PC-3 (cell line): ENCODE results near the gene VTI1B. TPM values are rescaled to one million over a fixed set of nuclear protein-coding genes. Genes with fewer than 3 reads are reported as not detected.

ENCODE experiments used
- ATAC-seq: fragments of 200-7000 bp; cut with Tn5 transposase; 2 replicates; pipeline ENCODE4 v1.9.1; 2020; ENCODE audit warnings: mild to moderate bottlenecking, moderate library complexity
- Bru-seq: library from RNA; stranded (reverse); fragments of 400-500 nt; gene quantifications from one replicate; lab custom pipeline; 2021; lab: Mats Ljungman, UMichigan
- BruChase-seq, 2 experiments: library from RNA; stranded (reverse); fragments of 400-500 nt; gene quantifications; one replicate each; lab custom pipeline; 2021; lab: Mats Ljungman, UMichigan
- BruUV-seq: library from RNA; stranded (reverse); fragments of 400-500 nt; replicated peaks from 2 replicates; lab custom pipeline; 2021; lab: Mats Ljungman, UMichigan
- CTCF ChIA-PET: fragments of 300-600 bp; sonication (Branson Sonifier 250); formaldehyde crosslinking; loops from one replicate; lab custom pipeline; 2022; ENCODE audit warnings: antibody characterized with exemption; lab: Charles Lee
- POLR2A ChIA-PET: fragments of 300-600 bp; sonication (Branson Sonifier 250); formaldehyde crosslinking; loops from one replicate; lab custom pipeline; 2022; ENCODE audit warnings: antibody characterized with exemption; ENCODE audit not compliant: unreplicated experiment; lab: Charles Lee
- DNase-seq: peaks from one replicate; pipeline ENCODE4 v3.0.0-alpha.2; 2015
- H2AFZ ChIP-seq: fragments of 300-600 bp; sonication (generic); 2 replicates; pipeline ENCODE4 v1.6.0; 2016; ENCODE audit warnings: antibody characterized with exemption, low read length
- H3F3A ChIP-seq: fragments of 300-600 bp; sonication (generic); one replicate; pipeline ENCODE4 v1.6.0; 2017; ENCODE audit warnings: antibody characterized with exemption, low read length, control low read depth, mild to moderate bottlenecking; ENCODE audit not compliant: unreplicated experiment
- H3K27ac ChIP-seq: fragments of 300-600 bp; sonication (generic); 2 replicates; pipeline ENCODE4 v1.5.1; 2016; ENCODE audit warnings: mild to moderate bottlenecking, low read length
- H3K27me3 ChIP-seq: fragments of 300-600 bp; sonication (generic); 2 replicates; pipeline ENCODE4 v1.6.1; 2016; ENCODE audit warnings: low read length, mixed read lengths
- H3K36me3 ChIP-seq: fragments of 300-600 bp; sonication (generic); 2 replicates; pipeline ENCODE4 v1.6.1; 2016; ENCODE audit warnings: low read depth, mixed run types, low read length, mixed read lengths
- H3K4me1 ChIP-seq: fragments of 300-600 bp; sonication (generic); 2 replicates; pipeline ENCODE4 v1.5.1; 2016; ENCODE audit warnings: low read length; ENCODE audit not compliant: insufficient read depth
- H3K4me2 ChIP-seq: fragments of 300-600 bp; sonication (generic); 2 replicates; pipeline ENCODE4 v1.6.0; 2016; ENCODE audit warnings: low read length
- H3K4me3 ChIP-seq: fragments of 300-600 bp; sonication (generic); 2 replicates; pipeline ENCODE4 v1.5.1; 2016; ENCODE audit warnings: mild to moderate bottlenecking, low read length, mixed read lengths
- H3K79me2 ChIP-seq: fragments of 300-600 bp; sonication (generic); 2 replicates; pipeline ENCODE4 v1.6.1; 2017; ENCODE audit warnings: low read length, mixed read lengths
- H3K9ac ChIP-seq: fragments of 300-600 bp; sonication (generic); 2 replicates; pipeline ENCODE4 v1.6.0; 2016; ENCODE audit warnings: mild to moderate bottlenecking, low read length
- H3K9me2 ChIP-seq: fragments of 300-600 bp; sonication (generic); replicated peaks from 2 replicates; pipeline ENCODE4 v1.6.1; 2016; ENCODE audit warnings: mixed run types, low read length, mixed read lengths
- H3K9me3 ChIP-seq: fragments of 300-600 bp; sonication (generic); 2 replicates; pipeline ENCODE4 v1.6.1; 2016; ENCODE audit warnings: low read length, mixed read lengths
- H4K20me1 ChIP-seq: fragments of 300-600 bp; sonication (generic); 2 replicates; pipeline ENCODE4 v1.6.1; 2016; ENCODE audit warnings: low read length, mixed read lengths
- EZH2 ChIP-seq: fragments of 300-600 bp; sonication (generic); IDR thresholded peaks from one replicate; pipeline ENCODE4 v1.6.1; 2017; ENCODE audit warnings: antibody characterized with exemption, mild to moderate bottlenecking, low read length; ENCODE audit not compliant: unreplicated experiment
- EZH2phosphoT487 ChIP-seq: fragments of 300-600 bp; sonication (generic); IDR thresholded peaks from 2 replicates; pipeline ENCODE4 v1.6.1; 2018; ENCODE audit warnings: mild to moderate bottlenecking, antibody characterized with exemption, low read length, borderline replicate concordance
- intact Hi-C: fragments of 100-400 bp; cut with micrococcal nuclease; formaldehyde crosslinking; loops from 2 replicates; pipeline ENCODE4 v1.9.0; 2023
- long read RNA-seq: library from polyadenylated mRNA; unstranded; transcript quantifications from one replicate; pipeline ENCODE4 v2.0.0, GENCODE V29; 2021; ENCODE audit not compliant: unreplicated experiment
- total RNA-seq: library from RNA; depleted of rRNA; stranded (reverse); fragments of >200 nt; gene quantifications from 2 replicates; pipeline ENCODE4 v1.2.3, GENCODE V29; 2014; rRNA removed
- TF ChIP-seq, protein P1 (sequence below): fragments of 300-600 bp; sonication (generic); conservative IDR thresholded peaks from 2 replicates; pipeline ENCODE4 v1.5.1; 2017; ENCODE audit warnings: antibody characterized with exemption, low read depth, mild to moderate bottlenecking, low read length

The VTI1B gene, protein sequence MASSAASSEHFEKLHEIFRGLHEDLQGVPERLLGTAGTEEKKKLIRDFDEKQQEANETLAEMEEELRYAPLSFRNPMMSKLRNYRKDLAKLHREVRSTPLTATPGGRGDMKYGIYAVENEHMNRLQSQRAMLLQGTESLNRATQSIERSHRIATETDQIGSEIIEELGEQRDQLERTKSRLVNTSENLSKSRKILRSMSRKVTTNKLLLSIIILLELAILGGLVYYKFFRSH
- total RNA-seq (72.6 and 93.8 TPM in 2 replicates), Bru-seq, nascent RNA (percentile 96 among the genes with signal in this experiment), BruChase-seq, experiment 1, labeled RNA remaining after a 6-hour chase (percentile 98 among the genes with signal in this experiment), BruChase-seq, experiment 2, labeled RNA remaining after a 2-hour chase (percentile 97 among the genes with signal in this experiment)
- long read RNA-seq, full-length matches to known transcripts: 267 of 349 reads
- long read RNA-seq, partial matches to known transcripts: 16 of 349 reads
- long read RNA-seq, other reads (novel, unspliced or antisense): 66 of 349 reads

DNA sequence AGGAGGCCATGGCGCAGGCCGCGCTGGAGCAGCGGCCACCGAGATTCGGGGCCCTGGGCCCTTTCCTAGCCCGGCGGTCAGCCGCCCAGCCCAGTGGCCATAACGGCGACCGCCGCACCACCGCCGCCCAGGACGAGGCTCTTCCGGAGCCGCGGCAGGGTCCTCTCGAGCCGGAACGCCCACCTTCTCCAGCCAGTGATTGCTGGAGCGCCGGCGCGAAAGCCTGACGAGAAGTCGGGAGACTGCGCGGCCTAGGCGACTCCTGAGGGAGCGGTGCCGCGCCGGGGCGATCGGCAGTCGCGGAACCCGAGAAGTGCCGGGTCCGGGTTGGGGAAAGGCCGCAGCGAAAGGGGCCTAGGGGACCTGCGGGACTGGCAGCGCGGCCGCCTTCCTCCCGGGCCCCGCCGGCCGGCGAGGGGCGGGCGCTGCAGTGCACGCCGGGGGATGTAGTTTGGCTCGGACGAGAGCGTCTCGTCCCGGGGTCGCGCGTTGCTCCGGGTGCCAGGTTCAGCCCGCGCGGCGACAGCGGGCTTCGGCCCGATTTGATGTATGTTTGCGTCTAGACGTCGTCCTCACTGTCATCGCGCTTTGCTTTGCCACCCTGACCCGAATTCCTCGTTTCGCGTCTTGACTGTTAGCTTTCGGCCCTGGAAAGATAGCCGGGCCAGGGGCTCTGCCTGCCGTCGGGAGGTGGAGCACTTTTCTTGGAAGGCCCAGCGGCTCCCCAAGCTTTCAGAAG is at the start of gene VTI1B:
TSS of gene VTI1B (minus strand) at position 153 of the 739 bp plus-strand sequence. CDS start at position 10, 143 bp downstream.
- Histone ChIP-seq H3K4me2 (peak within 1 kb of the TSS; percentile 96), H2AFZ (peak within 1 kb of the TSS; percentile 82), H3K79me2 (peaks cover 54% of the 10 kb centered on the region), H3K4me3 (peak within 1 kb of the TSS; percentile 84), H3K4me1 (peaks cover 19% of the 10 kb centered on the region), H3K9me3 (no peaks in the 10 kb centered on the region), H3K9ac (peak within 1 kb of the TSS; percentile 97), H3F3A (no peaks in the 10 kb centered on the region), H4K20me1 (peaks cover 19% of the 10 kb centered on the region), H3K9me2 (no peaks in the 10 kb centered on the region), H3K27ac (peak within 1 kb of the TSS; percentile 80), H3K36me3 (peaks cover 22% of the 10 kb centered on the region), H3K27me3 (no peaks in the 10 kb centered on the region)
- intact Hi-C loops: loop anchor here (1.0 kb wide), 2 partner anchors 21 to 30 kb away; partner anchors contain the start of gene RDH11
- TF ChIP-seq EZH2 (no peak), EZH2phosphoT487 (no peak)
- TF ChIP-seq, protein P1, sequence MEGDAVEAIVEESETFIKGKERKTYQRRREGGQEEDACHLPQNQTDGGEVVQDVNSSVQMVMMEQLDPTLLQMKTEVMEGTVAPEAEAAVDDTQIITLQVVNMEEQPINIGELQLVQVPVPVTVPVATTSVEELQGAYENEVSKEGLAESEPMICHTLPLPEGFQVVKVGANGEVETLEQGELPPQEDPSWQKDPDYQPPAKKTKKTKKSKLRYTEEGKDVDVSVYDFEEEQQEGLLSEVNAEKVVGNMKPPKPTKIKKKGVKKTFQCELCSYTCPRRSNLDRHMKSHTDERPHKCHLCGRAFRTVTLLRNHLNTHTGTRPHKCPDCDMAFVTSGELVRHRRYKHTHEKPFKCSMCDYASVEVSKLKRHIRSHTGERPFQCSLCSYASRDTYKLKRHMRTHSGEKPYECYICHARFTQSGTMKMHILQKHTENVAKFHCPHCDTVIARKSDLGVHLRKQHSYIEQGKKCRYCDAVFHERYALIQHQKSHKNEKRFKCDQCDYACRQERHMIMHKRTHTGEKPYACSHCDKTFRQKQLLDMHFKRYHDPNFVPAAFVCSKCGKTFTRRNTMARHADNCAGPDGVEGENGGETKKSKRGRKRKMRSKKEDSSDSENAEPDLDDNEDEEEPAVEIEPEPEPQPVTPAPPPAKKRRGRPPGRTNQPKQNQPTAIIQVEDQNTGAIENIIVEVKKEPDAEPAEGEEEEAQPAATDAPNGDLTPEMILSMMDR: peak; percentile 30; the same call in 1 of the 2 replicates
- peak; percentile 83 for DNase-seq
- CTCF ChIA-PET: interaction anchor here (1.7 to 3.0 kb wide), 2 partner anchors 30 to 56 kb away, joined by 9 to 13 read pairs; no protein-coding TSS in a partner anchor
- POLR2A ChIA-PET: no interaction called here
- ATAC-seq: peak; percentile 81
- no TSS peak for BruUV-seq

DNA sequence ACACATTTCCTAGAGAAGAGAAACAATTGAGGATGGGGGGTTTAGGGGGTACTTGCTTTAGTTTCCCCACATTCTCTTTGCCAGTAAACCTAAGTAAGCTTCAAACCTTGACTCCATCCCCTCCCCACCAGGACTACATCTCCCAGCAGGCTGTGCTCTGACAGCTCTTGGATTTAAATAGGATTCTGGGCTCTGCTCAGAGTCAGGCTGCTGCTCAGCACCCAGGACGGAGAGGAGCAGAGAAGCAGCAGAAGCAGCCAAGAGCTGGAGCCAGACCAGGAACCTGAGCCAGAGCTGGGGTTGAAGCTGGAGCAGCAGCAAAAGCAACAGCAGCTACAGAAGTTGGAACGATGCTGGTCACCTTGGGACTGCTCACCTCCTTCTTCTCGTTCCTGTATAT is 47.9 kb upstream of the VTI1B start:
- TF ChIP-seq EZH2phosphoT487: no peak
- CTCF ChIA-PET: no interaction called here

DNA sequence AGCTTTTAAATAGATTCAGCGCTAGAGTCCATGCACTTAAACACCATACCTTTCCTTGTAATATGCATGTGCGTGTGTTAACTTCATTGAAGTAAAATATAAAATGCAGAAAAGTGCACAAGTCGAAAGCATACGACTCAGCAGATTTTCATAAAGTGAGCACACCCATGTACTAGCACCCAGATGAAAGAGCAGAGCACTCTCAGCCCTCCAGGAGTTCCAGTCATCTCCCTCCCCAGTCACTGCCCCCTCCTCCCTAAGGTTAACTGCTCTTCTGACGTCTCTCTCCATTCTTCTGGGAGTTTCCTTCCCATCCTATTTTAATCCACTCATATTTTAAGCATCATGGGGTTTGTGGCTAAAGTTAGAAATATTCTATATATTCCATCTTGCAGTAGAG is 47.4 kb upstream of the VTI1B start:
- POLR2A ChIA-PET: interaction anchor here (0.6 kb wide), 2 partner anchors 48 to 145 kb away, joined by 3 to 5 read pairs; no protein-coding TSS in a partner anchor
- H3K27me3 ChIP-seq: no peaks in the 10 kb centered on the region
- no peaks in the 10 kb centered on the region for H3K36me3 ChIP-seq
- BruUV-seq: no TSS peak
- H3K79me2 ChIP-seq: no peaks in the 10 kb centered on the region
- H3K9me3 ChIP-seq: no peaks in the 10 kb centered on the region
- H4K20me1 ChIP-seq: no peaks in the 10 kb centered on the region
- no peak overlapping the region for H3K9ac ChIP-seq
- no peaks in the 10 kb centered on the region for H3K9me2 ChIP-seq
- no peak overlapping the region for H2AFZ ChIP-seq
- H3K4me2 ChIP-seq: no peak overlapping the region
- no peaks in the 10 kb centered on the region for H3F3A ChIP-seq
- no peak overlapping the region for H3K27ac ChIP-seq
- CTCF ChIA-PET: no interaction called here
- no peak overlapping the region for H3K4me3 ChIP-seq
- TF ChIP-seq EZH2phosphoT487: no peak
- no peak for TF ChIP-seq EZH2
- TF ChIP-seq, protein P1: no peak
- ATAC-seq (no peak), DNase-seq (no peak)
- intact Hi-C loops: no loop called here
- no peaks in the 10 kb centered on the region for H3K4me1 ChIP-seq

More for the DNA sequence above, 47.9 kb upstream of the VTI1B start:
- Histone ChIP-seq H3F3A (no peaks in the 10 kb centered on the region), H3K36me3 (no peaks in the 10 kb centered on the region), H3K27ac (no peak overlapping the region), H3K79me2 (no peaks in the 10 kb centered on the region), H3K27me3 (no peaks in the 10 kb centered on the region), H4K20me1 (no peaks in the 10 kb centered on the region), H3K4me1 (no peaks in the 10 kb centered on the region), H3K9ac (no peak overlapping the region), H3K9me2 (no peaks in the 10 kb centered on the region), H3K4me3 (no peak overlapping the region), H2AFZ (no peak overlapping the region), H3K9me3 (no peaks in the 10 kb centered on the region), H3K4me2 (no peak overlapping the region)
- DNase-seq (no peak), ATAC-seq (peak; percentile 37)
- intact Hi-C loops: no loop called here
- POLR2A ChIA-PET: interaction anchor here (0.5 to 0.6 kb wide), 3 partner anchors 48 to 274 kb away, joined by 3 to 5 read pairs (median 3); no protein-coding TSS in a partner anchor
- BruUV-seq: no TSS peak
